HepG2 (cell line): ENCODE measurements around the gene SLFN12. TPM values are rescaled to one million over a fixed set of nuclear protein-coding genes. Genes with fewer than 3 reads are reported as not detected.

Experiments used
- FOSL1 ChIP-seq: sonication (generic); formaldehyde crosslinking; IDR thresholded peaks from 2 replicates; pipeline ENCODE4 v1.9.0; 2021; ENCODE audit warnings: missing genetic modification reagents, borderline replicate concordance
- GZF1 ChIP-seq: sonication (generic); formaldehyde crosslinking; IDR thresholded peaks from 2 replicates; pipeline ENCODE4 v1.5.1; 2020; ENCODE audit warnings: mild to moderate bottlenecking, missing genetic modification reagents
- MLXIP ChIP-seq: sonication (generic); formaldehyde crosslinking; IDR thresholded peaks from 2 replicates; pipeline ENCODE4 v1.9.0; 2021; ENCODE audit warnings: missing genetic modification reagents, borderline replicate concordance
- NAIF1 ChIP-seq: sonication (generic); formaldehyde crosslinking; IDR thresholded peaks from 2 replicates; pipeline ENCODE4 v1.5.0; 2020; ENCODE audit warnings: mild to moderate bottlenecking, missing genetic modification reagents, borderline replicate concordance
- NFE2L2 ChIP-seq: fragments of 150-350 bp; IDR thresholded peaks from 2 replicates; pipeline ENCODE4 v1.6.1; 2014; ENCODE audit warnings: low read length
- NPAS2 ChIP-seq: sonication (generic); formaldehyde crosslinking; IDR thresholded peaks from 2 replicates; pipeline ENCODE4 v1.8.0; 2022; ENCODE audit warnings: mild to moderate bottlenecking, missing genetic modification reagents, borderline replicate concordance
- TEAD3 ChIP-seq: optimal IDR thresholded peaks from 2 replicates; pipeline ENCODE3; 2016; ENCODE audit warnings: borderline replicate concordance
- ZHX2 ChIP-seq, 2 experiments: sonication (generic) in 1 of 2; formaldehyde crosslinking in 1 of 2; IDR thresholded peaks; 2 replicates each; pipeline versions ENCODE4 v1.6.1 to v1.9.0; 2014 to 2022; ENCODE audit warnings: antibody characterized with exemption in 1 of 2, borderline replicate concordance in 1 of 2, inconsistent platforms in 1 of 2, low read depth in 1 of 2, missing genetic modification reagents in 1 of 2
- ZNF574 ChIP-seq: sonication (generic); formaldehyde crosslinking; IDR thresholded peaks from 2 replicates; pipeline ENCODE4 v1.4.0; 2020; ENCODE audit warnings: missing genetic modification reagents
- ZNF75D ChIP-seq: sonication (generic); formaldehyde crosslinking; IDR thresholded peaks from 2 replicates; pipeline ENCODE4 v1.8.1; 2023; ENCODE audit warnings: missing genetic modification reagents, mild to moderate bottlenecking, borderline replicate concordance
- polyA plus RNA-seq, 8 experiments: library from polyadenylated mRNA; depleted of rRNA in 3 of 8; stranded (reverse) in 7 of 8; unstranded in 1 of 8; fragments of >200 nt; fragmentation: Illumina TruSeq in 4 of 8; extraction: Trizol in 4 of 8; gene quantifications; 2 replicates each; pipeline versions ENCODE4 v1.2.1 to v1.2.3, GENCODE V29; 2011 to 2016; ENCODE audit warnings: low read depth in 4 of 8, missing spikeins in 1 of 8, mixed read lengths in 1 of 8; ENCODE audit not compliant: insufficient read depth in 1 of 8
- total RNA-seq, 5 experiments: library from RNA; depleted of rRNA; stranded (reverse); fragments of >200 nt; fragmentation: Illumina TruSeq; extraction: Trizol; gene quantifications; 2 replicates each; pipeline ENCODE4 v1.2.3, GENCODE V29; 2016; ENCODE audit warnings: low read depth in 1 of 5

Gene SLFN12
- total and polyA plus RNA-seq, 2 of the 13 experiments (the other 11 are each of a cell fraction or from before 2014, with no cell fraction given), result 0.13 TPM; not detected in 1

- no peak for TF ChIP-seq ZHX2 (IDR thresholded peaks at IDR 0.05; ENCODE audit: low read depth)
- TF ChIP-seq ZHX2 (CRISPR knock-in tag; IDR thresholded peaks at IDR 0.05; ENCODE audit: borderline replicate concordance), result no peak
- no peak for TF ChIP-seq MLXIP (CRISPR knock-in tag)
- peak; percentile 85 for TF ChIP-seq FOSL1 (CRISPR knock-in tag)
- TF ChIP-seq ZNF574 (CRISPR knock-in tag), result no peak
- peak; percentile 98 for TF ChIP-seq GZF1 (CRISPR knock-in tag)
- TF ChIP-seq NPAS2 (CRISPR knock-in tag), result no peak
- TF ChIP-seq TEAD3 (CRISPR knock-in tag), result peak; percentile 87
- 0 out of 2 replicates have a peak, but pooled peaks have one; percentile 21 for TF ChIP-seq NFE2L2
- no peak for TF ChIP-seq ZNF75D
- TF ChIP-seq NAIF1 (CRISPR knock-in tag), result no peak
These were observed 985 bp upstream of the SLFN12 start (continued) for GRCh38 chr17:35433075-35433894.
